GM21786 (cell line): ENCODE measurements around the gene FRMD4A.

Experiments
- ATAC-seq: cut with Tn5 transposase; IDR thresholded peaks from one replicate; pipeline ENCODE4 v1.9.1; 2021; ENCODE audit not compliant: unreplicated experiment

Gene FRMD4A

DNA sequence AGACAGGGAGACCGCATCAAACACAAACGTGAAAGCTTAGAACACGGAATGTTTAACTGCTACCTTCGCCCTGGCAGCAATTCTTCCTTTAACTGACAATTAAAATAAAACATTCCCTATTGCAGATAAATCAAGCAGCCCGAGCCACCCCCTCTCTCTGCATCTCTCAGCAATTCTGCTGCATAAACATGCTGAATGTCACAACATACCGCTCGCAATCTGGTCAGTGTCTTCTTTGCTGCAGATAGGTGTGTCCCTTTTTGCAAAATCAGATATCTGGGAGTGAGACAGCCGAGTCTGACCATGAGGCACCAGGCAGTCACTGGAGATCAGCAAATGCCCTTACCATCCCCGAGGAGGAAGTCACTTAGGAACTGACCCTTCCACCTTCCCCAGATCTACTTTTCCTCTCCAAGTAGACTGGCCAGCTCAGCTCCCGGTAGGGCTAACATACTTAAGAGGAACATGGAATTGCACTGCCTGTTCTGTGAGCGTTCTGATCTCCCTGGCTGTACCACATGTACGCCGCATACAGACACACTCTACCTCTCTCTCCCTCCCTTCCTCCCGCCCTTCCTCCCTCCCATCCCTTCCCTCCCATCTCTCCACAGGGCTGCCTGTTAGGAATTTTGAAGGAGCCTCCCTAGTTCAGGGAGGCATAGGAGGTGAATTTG lies at the start of gene FRMD4A:
Gene FRMD4A, minus strand, starts transcription at position 537 of the 674 bp plus-strand sequence.
- ATAC-seq: no peak

DNA sequence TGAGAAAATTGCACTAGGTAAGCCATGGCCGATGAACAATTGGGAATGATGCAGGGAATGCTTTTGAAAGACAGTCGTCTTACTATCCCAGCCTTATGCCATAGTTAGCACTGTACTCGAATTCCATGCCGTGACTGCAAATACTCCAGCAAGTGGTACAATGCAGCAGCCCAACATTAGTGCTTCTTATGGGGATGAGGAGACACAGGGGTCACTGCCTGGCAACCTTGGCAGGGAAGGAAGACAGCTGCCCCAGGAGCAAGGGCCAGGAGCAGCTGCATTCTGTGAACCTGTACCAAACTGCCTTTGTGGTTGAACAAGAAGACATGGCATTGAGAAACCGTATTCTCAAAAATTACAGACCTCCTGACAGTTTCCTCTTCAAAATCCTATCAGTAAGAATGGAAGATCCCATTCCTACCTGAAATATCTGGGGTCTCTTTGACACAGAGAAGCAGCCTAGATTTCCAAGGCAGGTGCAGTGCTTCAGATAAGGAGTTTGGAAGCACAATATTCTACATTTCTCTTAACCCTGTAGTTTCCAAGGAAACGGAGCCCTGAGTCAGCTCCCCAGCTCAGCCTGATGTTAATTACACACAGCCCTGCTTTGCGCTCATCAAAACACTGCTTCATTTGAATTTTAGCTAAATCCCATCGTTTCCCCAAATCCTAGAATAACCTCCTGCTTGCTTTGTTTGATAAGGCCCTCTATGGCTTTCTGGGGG lies 49.0 kb upstream of the FRMD4A start:
- no peak for ATAC-seq

DNA sequence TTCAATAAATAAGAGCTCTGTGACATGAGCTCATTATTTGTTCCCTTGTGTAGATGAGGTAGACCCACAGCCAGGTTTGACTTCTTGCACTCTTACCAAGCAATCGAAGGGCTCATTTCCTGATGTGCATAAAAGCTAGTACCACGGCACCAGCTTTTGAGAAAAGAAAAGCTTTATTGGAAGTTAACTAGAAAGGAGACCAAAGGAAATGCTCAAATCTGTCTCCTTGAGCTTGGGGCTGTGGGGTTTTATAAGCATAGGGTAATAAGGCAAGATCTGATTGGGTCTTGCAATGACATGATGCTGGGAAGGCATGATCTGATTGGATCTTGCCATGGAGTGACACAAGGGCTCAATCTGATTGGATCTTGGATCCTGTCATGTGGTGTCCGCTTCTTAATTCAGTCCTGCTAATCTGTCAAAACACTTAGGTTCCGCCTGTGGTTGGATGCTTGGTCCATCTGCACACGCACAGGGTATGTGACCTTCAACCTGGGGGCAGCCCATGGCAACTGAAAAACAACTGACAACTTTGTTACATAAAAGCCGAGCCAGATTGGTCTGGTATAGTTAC lies 47.8 kb upstream of the FRMD4A start:
- ATAC-seq: no peak

DNA sequence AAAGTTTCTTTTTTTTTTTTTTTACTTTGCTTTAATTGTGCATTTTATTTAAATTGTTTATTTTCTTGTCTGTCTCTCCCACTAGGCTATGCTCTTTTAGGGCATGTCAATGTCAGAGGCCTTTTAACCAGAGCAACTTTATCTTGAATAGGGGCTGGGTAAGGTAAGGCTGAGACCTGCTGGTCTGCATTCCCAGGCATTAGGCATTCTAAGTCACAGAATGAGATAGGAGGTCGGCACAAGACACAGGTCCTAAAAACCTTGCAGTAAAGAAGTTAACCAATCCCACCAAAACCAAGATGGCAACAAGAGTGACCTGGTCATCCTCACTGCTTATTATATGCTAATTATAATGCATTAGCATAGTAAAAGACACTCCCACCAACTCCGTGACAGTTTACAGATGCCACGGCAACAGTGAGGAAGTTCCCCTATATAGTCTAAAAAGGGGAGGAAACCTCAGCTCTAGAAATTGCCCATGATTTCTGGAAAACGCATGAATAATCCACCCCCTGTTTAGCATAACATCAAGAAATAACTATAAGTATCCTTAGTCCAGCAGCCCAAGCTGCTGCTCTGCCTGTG lies 47.0 kb upstream of the FRMD4A start:
- no peak for ATAC-seq

DNA sequence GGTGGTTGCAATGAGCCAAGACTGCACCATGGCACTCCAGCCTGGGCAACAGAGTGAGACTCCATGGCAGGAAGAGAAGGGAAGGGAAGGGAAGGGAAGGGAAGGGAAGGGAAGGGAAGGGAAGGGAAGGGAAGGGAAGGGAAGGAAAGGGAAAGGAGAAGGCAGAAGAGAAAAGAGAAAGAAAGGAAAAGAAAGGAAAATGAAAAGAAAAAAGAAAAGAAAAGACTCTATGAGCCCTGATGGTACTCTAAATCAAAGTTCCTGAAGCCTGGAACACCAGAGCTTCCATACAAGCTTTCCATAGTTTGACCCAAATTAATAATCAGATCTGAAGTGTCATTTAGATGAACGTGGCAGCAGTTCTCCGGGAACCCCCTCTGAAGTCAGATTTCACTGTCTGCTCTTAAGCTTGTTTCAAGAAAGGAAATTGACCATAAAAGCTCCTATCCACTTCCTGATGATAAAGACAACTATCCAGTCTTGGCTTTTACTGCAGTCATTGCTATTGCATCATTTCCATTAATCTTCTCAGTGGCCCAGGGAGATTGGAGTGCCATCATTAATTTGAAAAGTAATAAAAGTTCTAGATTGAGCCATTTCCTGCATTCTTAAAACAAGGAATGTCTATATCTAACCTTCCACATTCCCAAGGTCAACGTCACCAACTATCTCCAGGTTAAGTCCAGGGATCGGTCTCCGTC lies 44.2 kb upstream of the FRMD4A start:
- no peak for ATAC-seq

DNA sequence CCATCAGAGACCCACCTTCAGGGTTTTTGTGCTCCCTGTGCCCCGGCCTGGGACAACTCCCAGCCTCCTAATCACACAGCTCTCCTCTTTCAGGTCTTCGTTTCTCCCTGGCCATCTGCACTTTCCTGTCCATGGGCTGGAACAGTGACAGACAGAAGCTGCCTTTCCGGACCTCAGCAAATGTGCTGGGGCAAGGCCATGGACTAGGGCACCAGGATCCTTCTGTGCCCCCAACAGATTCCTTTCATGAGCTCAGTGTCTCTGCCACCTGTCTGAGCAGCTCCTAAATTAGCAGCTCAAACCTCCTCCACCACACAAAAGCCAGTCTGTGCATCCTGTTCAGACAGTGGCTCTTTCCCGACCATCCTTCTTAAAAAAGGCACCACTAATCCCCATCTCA lies 41.9 kb upstream of the FRMD4A start:
- no peak for ATAC-seq

DNA sequence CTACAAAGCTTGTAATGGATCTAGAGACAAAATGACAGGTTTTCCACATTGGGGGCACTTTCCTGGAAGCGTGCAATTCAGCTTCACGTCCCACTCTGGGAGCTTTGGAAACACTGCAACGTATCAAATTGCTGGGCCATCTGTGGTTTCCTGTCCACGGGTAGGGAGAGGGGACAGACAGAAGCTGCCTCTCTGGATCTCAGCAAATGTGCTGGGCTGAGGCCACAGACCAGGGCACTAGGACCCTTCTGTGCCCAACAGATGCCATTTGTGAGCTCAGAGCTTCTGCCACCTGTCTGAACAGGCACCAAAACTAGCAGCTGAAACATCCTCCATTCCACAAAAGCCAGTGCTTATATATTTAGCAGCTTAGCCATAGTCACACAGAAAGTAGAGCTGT lies 40.9 kb upstream of the FRMD4A start:
- ATAC-seq: no peak

DNA sequence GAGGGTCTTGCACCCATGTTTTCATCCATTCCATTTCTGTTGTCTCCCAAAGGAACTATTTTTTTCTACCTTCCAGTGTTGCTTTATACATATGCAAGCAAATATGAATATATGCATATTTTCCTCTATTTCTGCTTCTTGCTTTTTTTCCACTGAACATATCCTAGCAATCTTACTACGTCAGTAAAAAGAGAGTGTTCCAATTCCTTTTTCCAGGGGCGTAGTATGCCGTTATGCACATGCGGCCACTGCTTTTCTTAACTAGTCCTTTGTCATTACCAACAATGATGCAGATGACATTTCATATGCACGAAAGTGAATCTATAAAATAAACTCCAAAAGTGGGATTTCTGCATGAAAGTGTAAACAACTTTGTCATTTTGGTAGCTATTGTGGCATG lies 40.2 kb upstream of the FRMD4A start:
- no peak for ATAC-seq

DNA sequence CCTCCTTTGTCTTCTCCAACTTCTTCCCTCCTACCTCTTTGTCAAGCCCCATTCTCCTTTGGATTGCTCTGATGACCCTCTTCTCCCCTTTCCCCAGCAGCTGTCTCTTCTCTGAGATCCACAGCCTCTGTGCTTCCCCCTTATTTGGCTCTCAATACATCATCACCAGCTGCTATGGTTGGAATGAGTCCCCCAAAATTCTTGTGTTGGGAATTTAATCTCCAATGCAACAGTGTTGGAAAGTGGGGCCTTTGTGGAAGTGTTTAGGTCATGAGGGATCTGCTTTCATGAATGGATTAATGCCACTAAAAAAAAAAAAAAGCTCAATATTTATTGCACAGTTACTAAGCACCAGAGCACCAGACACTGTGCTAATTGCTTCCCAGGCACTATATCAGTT lies 39.2 kb upstream of the FRMD4A start:
- no peak for ATAC-seq

DNA sequence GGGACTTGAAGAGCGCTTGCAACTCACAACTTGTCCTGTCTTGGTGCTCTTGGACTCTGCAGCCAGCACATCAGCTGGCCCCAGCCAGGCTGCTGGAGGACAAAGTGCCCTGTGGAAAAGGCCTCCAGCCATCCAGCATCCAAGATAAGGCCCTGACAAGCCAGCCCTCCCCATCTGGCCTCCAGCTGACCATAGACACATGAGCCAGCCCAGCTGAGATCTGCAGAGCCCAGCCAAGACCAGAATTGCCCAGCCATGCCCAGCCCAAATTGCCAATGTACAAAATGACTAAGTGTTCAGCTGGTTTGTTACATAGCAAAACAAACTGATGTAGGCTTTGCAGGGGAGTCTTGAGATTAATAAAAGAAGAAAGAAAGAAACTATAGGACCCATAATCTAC lies 36.0 kb upstream of the FRMD4A start:
- ATAC-seq: no peak

DNA sequence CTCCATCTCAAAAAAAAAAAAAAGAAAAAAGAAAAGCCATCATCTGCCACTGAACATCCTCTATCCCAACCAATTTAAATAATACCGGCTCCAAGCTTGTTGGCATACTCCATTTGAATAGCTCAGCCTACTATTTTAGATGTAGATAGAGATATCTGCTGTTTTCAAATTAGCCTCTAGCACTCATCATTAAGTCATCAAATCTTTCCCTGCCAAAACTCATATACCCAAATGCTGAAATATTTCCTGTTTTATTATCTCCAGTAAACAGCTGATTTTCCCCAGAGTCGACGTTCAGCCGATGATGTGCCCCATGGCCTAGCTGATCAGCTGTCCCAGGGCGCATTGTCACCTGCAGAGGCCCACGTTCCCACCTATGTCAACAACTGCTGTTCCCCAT lies 34.5 kb upstream of the FRMD4A start:
- ATAC-seq: no peak

DNA sequence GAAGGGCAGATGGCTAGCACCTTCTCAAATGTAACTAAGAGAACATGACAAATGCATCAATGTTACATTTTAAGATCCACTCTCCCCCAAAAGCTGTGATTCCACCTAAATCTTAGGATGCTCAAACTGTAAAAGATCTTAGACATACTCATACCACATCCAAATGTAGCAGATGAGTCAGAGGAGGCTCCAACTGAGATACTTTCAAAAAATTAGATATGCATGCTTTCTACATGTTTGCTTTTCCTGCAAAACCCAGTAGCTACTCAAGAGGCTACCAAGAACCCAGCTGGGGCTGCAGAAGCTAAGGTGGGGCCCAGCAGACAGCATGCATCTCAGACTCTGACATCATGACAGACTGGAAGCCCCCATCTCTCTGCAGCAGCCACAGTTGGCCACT lies 31.4 kb upstream of the FRMD4A start:
- ATAC-seq: no peak

DNA sequence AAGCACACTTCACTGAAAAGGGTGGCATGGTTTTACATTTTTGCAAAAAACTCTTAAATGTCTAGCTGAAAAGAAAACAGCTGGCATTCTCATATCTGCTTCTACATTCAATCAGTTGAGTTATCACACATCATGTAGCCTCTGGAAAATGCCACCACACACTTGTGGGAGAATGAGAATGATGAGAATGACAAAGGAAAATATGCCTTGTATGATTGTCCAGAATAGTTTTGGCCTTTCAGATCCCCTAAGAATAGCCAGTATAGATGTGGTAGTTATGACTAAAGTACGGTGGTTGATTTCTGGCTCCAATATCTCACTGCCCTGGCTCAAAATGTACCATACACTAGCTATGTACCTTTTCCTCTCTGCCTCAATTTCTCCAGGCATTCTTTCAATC lies 30.2 kb upstream of the FRMD4A start:
- no peak for ATAC-seq

DNA sequence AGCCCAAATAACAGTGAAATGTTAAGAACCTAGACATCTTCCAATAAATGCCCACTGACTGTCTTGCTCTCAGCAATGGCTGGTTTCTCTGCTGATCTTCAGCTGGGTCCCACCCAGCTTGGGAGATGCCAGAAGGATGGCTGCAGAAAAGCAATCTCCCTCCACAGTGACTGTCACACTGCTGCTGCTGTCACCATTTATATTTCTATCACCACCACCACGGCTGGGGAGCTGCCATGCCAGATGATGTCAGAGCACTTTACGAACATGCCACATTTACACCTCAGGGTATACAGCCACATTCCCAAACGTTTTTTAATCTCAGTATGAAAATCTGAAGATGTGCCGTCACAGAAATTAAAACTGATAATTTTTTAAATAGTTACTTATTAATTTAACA lies 29.8 kb upstream of the FRMD4A start:
- ATAC-seq: no peak

DNA sequence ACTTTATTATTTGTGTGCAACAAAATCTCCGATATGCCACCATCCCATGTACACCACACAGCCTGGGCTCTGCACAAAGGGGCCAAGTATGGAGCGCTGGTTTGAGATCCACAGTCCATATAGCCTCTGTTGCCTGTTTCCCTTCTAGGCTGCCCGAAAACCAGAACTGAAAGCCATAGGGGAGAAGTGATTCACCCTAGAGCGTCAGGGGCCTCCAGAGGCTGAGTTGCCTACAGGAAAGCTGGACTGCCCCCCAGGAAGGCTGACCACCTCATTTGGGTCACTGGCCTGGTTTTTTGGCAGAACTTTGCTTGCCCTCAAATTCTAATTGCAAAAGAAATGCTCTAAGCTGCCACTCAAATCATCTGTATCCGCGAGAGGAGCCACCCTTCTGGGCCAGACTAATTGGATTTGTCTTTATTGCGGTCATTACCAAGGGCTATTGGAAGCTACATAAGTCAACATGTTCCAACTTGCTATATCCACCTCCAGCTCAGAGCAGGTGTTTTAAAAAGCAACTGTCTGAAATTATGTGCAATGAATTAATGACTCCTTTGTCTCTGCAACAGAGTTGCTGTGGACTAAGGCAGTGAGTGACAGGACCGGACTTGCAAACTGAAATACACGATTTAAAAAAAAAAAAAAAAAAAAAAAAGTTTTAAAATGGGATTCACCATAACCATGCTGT lies 28.3 kb upstream of the FRMD4A start:
- no peak for ATAC-seq

DNA sequence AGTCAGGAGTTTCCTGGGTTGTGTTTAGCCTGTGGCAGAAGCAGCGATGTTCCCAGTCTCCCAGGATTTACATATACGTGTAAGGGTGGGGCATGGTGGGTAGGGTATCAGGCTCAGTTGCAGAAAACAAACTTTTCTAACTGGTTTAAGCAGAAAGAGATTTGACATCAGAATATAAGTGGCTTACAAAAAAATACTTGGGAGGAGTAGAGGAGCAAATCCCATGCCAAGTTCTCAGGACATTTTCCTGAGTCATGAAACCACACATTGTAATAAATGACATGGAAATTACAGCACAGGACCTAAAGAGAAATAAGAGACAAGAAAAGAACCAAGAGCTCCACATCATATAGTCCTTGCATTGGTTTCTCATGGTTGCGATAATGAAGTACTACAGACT lies 26.2 kb upstream of the FRMD4A start:
- no peak for ATAC-seq

DNA sequence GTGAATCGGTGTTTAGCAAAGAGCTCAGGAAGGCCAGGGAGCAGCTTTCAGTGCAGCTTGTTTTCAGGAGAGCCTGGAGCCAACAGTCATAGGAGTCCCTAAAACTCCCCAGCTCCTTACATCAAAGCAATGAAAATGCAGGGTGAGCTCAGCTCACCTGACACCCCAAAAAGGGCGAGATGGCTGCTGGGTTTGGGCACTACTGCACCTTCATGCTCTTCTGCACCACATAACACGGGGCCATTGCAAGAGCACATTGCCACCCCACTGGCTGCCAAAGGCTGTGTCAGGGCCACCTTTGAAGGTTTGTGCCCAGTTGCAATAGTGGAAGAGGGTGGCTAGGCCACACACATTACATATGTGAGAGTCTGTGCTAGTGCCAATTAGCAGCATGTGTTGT lies 25.0 kb upstream of the FRMD4A start:
- ATAC-seq: no peak

DNA sequence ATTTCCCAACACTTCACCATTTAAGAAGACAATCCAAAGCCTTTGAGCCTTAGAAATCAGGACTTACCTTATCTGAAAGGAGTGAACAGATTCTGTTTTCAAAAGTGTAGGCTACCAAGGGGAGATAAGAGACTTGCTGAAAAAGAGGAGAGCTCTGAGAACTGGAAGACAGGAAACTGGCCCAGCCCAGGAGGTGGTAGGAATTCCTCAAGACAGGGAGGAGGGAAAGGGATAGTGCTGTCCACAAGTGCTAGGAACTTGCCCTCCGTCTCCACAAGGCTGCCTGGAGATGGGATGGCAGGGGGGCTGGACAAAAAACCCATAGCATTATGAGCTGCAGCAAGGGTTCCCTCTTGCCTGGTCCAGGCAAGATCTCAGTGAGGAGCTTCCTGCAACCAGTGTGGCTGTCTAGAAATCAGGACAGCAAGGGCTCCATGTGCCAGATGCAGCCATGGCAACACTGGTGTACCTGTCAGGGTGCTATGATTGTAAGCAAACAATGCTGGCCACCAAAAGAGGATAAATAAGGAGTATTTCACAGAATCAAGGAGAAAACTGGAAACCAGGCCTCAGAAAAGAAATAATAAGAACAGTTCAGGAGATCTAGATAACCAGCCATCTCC lies 22.7 kb upstream of the FRMD4A start:
- ATAC-seq: no peak

DNA sequence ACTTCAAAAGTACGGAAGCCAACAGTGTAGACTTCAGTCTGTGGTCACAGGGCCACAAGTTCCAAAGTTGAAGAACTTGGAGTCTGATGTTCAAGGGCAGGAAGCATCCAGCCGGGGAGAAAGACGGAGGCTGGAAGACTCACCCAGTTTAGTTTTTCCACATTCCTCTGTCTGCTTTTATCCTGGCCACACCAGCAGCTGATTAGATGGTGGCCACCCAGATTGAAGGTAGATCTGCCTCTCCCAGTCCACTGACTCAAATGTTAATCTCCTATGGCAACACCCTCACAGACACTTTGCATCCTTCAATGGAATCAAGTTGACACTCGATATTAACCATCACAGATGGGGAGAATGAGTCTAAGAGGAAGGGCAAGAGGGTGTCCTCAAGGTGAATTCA lies 19.3 kb upstream of the FRMD4A start:
- ATAC-seq: no peak

DNA sequence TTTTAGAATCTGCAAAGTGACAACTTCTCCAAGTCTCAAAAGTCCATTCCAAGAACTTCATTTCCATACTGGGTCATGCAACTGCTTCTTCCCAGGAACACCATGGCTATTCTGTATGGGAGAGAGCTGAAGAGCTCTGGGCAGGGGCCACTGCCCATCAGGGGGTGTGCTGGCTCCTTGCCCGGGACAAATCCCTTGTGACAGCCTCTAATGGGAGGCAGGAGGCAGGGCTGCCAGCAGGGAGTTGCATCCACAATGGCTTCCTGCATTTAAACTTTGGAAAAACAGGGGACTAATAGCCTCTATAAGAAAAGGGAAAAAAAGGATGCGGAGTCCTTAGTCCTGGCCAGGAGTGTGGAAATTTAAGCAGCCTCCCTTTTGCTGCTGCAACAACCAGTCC lies 18.4 kb upstream of the FRMD4A start:
- no peak for ATAC-seq

DNA sequence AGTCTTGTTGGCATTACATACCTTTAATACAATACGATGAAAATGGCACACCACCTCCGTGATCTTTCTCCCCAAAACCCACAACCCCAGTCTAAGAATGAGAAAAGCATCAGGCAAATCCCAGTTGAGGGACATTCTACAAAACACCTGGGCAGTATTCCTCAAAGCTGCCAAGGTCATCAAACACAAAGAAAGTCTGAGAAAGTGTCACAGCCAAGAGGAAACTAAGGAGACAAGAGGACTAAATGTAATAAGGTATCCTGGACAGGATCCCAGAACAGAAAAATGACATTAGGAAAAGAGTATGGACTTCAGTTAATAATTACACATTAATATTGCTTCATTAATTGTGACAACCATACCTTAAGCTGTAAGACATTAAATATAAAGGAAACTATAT lies 14.5 kb upstream of the FRMD4A start:
- ATAC-seq: no peak
